Measurements from ENCODE around the gene NAA16.

DNA sequence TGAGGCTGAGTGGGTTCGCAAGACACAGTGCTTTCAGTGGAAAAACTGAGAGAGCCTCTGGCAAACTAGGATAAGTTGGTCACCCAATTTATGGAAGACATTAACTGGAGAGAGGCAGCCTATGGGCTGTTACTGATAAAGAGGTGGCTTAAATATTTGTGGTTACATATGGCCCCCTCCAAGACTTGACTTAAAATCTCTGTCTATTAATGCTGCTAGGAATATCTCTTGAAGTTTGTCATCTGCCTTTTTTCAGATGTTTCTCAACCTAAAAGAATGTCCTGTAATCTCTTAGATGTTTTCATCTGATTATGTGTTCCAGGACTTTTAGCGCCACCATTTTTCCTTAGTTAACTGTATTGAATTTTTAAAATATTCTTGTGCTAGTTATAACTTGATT lies 54.6 kb downstream of the NAA16 start:
- no peak for TF ChIP-seq POLR2A (conservative IDR thresholded peaks at IDR 0.05)
- TF ChIP-seq, protein P1, sequence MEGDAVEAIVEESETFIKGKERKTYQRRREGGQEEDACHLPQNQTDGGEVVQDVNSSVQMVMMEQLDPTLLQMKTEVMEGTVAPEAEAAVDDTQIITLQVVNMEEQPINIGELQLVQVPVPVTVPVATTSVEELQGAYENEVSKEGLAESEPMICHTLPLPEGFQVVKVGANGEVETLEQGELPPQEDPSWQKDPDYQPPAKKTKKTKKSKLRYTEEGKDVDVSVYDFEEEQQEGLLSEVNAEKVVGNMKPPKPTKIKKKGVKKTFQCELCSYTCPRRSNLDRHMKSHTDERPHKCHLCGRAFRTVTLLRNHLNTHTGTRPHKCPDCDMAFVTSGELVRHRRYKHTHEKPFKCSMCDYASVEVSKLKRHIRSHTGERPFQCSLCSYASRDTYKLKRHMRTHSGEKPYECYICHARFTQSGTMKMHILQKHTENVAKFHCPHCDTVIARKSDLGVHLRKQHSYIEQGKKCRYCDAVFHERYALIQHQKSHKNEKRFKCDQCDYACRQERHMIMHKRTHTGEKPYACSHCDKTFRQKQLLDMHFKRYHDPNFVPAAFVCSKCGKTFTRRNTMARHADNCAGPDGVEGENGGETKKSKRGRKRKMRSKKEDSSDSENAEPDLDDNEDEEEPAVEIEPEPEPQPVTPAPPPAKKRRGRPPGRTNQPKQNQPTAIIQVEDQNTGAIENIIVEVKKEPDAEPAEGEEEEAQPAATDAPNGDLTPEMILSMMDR (IDR thresholded peaks at IDR 0.05 in 2 of 3, conservative IDR thresholded peaks at IDR 0.05 in 1 of 3; ENCODE audit: insufficient read depth in 2 of 3, low read depth in 1 of 3, low read length in 3 of 3), result no peak
